GM18502 (cell line): ENCODE measurements around the gene ITFG1.

Experiments
- ATAC-seq: cut with Tn5 transposase; IDR thresholded peaks from one replicate; pipeline ENCODE4 v1.9.1; 2021; ENCODE audit warnings: mild to moderate bottlenecking; ENCODE audit not compliant: unreplicated experiment, poor library complexity

Gene ITFG1

DNA sequence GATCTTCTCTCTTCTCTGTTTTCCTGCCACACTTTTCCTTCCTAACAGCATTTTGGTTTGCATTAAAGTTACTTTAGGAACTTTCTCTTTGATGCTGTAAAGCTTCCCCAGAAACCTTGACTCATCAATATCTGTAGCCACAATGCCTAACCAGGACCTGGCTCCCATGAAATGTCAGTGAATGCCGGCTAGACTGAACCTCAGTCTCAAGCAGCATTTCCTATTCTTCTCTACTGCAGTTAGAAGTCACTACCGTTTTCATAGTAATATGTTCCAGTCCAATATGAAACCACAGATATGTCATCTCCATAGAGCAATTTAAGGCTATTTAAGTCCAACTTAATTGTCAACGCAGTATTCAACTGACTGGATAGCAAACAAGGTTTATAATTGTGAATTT, 28.9 kb downstream of the ITFG1 start:
- no peak for ATAC-seq

- ATAC-seq, result no peak
Measured at GRCh38 chr16:47426806-47427205, 34.1 kb downstream of the ITFG1 start.

DNA sequence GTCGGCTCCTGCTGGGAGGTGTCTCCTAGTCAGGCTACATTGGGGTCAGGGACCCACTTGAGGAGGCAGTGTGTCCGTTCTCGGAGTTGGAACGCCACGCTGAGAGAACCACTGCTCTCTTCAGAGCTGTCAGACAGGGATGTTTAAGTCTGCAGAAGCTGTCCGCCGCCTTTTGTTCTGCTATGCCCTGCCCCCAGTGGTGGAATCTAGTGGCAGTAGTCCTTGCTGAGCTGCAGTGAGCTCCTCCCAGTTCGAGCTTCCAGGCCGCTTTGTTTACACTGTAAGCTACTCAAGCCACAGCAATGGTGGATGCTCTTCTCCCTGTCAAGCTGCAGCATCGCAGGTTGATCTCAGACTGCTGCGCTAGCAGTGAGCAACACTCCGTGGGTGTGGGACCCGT, 36.0 kb downstream of the ITFG1 start:
- ATAC-seq, result no peak

- ATAC-seq, result no peak
Measured at GRCh38 chr16:47416869-47417268, 44.0 kb downstream of the ITFG1 start.

- ATAC-seq, result no peak
Measured at GRCh38 chr16:47413041-47413440, 47.8 kb downstream of the ITFG1 start.

- ATAC-seq, result no peak
Measured at GRCh38 chr16:47408491-47408890, 52.4 kb downstream of the ITFG1 start.

GRCh38 chr16:47395733-47396498, 64.9 kb downstream of the ITFG1 start:
- ATAC-seq, result no peak

GRCh38 chr16:47392081-47392480, 68.8 kb downstream of the ITFG1 start:
- ATAC-seq, result peak; percentile 91

GRCh38 chr16:47388705-47389104, 72.2 kb downstream of the ITFG1 start:
- no peak for ATAC-seq

GRCh38 chr16:47387026-47387734, 73.7 kb downstream of the ITFG1 start:
- ATAC-seq, result no peak

DNA sequence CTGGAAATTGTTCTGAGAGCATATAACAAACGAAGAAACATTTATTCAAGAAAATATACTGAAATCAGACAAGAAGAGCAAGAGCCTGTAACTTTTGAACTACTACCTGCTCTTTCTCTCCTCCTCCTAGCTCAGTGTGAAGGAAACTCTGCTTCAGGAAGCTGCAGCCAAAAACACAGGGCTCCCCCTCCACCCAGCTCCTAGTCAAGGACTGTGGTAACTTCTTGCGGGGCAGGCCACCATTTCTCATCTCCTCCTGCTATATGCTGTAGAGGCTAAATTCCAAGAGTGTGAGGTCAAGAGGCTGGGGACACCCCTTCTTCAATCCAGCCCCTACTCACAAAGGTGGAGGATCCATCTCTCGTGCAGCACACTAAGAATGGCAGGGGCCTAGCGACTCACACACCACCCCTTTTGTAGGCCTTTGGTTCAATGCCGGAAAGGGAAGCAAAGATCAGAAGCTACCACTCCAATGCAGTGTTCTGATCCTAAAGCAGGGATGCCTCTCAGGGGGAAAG, 74.6 kb downstream of the ITFG1 start:
- no peak for ATAC-seq

DNA sequence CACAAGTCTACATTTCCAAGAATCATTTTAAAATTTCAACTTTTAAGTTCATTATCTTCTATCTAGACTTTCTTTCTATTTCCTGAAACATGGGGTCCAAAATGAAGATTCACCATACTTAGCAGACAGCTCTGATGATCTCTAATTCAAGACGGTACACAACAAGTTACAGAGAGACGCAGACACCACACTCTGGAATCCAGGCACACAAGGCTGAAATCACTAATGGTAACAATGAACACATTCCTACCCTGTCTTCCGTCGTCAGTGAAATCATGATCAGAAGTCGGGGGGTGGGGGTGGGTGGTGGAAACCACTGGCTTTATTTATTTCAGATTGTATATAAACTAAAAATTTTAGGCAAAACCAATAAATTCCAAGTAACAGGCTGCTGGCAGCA, 78.5 kb downstream of the ITFG1 start:
- ATAC-seq, result no peak

GRCh38 chr16:47377154-47377553, 83.7 kb downstream of the ITFG1 start:
- no peak for ATAC-seq

GRCh38 chr16:47375423-47375822, 85.4 kb downstream of the ITFG1 start:
- no peak for ATAC-seq

DNA sequence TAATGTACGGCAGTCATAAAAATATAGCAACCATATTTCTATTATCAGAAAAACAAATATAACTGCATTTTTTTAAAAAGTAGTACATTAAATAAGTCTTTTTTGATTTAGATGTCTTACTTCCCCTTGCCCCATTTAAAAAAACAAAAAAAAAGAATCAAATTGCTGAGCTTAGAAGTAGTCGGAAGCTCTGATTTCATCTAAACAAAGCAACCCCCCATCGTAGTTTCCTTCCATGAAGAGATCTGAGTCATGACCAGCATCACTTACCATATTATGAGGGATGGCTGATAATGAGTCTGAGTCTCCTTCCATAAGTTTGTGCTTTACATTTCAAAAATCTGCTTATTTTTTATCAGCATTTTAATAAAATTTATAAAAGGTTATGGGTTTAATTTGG, 86.2 kb downstream of the ITFG1 start:
- no peak for ATAC-seq

- ATAC-seq, result no peak
Measured at GRCh38 chr16:47371271-47372014, 89.4 kb downstream of the ITFG1 start.

GRCh38 chr16:47370536-47370935, 90.3 kb downstream of the ITFG1 start:
- ATAC-seq, result no peak

- ATAC-seq, result no peak
Measured at GRCh38 chr16:47366228-47366627, 94.6 kb downstream of the ITFG1 start.

- ATAC-seq, result no peak
Measured at GRCh38 chr16:47363761-47364160, 97.1 kb downstream of the ITFG1 start.

- no peak for ATAC-seq
Measured at GRCh38 chr16:47359478-47359877, 101.4 kb downstream of the ITFG1 start.

GRCh38 chr16:47358816-47359215, 102.0 kb downstream of the ITFG1 start:
- no peak for ATAC-seq
